Tongue (tissue), 2 donors: ENCODE data around the gene CELF5. TPM values are rescaled to one million over a fixed set of nuclear protein-coding genes. Genes with fewer than 3 reads are reported as not detected.
"Not testable (repeated sequence)": the region's sequence is repeated elsewhere in the genome, so short reads cannot be mapped to it uniquely, and the experiment has no call there.

Source experiments
- DNase-seq: peaks from one replicate; pipeline ENCODE4 v3.0.0-alpha.2; 2015
- total RNA-seq: library from RNA; depleted of rRNA; stranded (reverse); fragments of >200 nt; gene quantifications from one replicate; pipeline ENCODE4 v1.2.3, GENCODE V29; 2014

The CELF5 gene
- total RNA-seq, 1 donor from 2014 or later = 0.10 TPM

- no peak for DNase-seq
Observed at GRCh38 chr19:3292958-3293529, 68.6 kb downstream of the CELF5 start.

- no peak for DNase-seq
Observed at GRCh38 chr19:3293560-3293959, 69.1 kb downstream of the CELF5 start.

GRCh38 chr19:3294080-3294850 is 69.8 kb downstream of the CELF5 start:
- no peak for DNase-seq

GRCh38 chr19:3295581-3295980 is 71.1 kb downstream of the CELF5 start:
- no peak for DNase-seq

- DNase-seq = no peak
Observed at GRCh38 chr19:3296034-3296433, 71.6 kb downstream of the CELF5 start.

- DNase-seq = no peak
Observed at GRCh38 chr19:3296446-3296845, 72.0 kb downstream of the CELF5 start.

- DNase-seq = no peak
Observed at GRCh38 chr19:3298853-3299449, 74.5 kb downstream of the CELF5 start.

GRCh38 chr19:3300566-3300965 is 76.1 kb downstream of the CELF5 start:
- not testable (repeated sequence) for DNase-seq

GRCh38 chr19:3302755-3303154 is 78.3 kb downstream of the CELF5 start:
- DNase-seq = no peak

GRCh38 chr19:3304871-3305423 is 80.5 kb downstream of the CELF5 start:
- DNase-seq = peak; percentile 87

- DNase-seq = no peak
Observed at GRCh38 chr19:3309724-3310123, 85.3 kb downstream of the CELF5 start.

- DNase-seq = no peak
Observed at GRCh38 chr19:3310280-3310679, 85.8 kb downstream of the CELF5 start.

GRCh38 chr19:3310711-3311110 is 86.2 kb downstream of the CELF5 start:
- DNase-seq = no peak

GRCh38 chr19:3313199-3313575 is 88.7 kb downstream of the CELF5 start:
- no peak for DNase-seq

GRCh38 chr19:3314962-3315675 is 90.7 kb downstream of the CELF5 start:
- DNase-seq = no peak

- no peak for DNase-seq
Observed at GRCh38 chr19:3315676-3315973, 91.2 kb downstream of the CELF5 start.

GRCh38 chr19:3316132-3316648 is 91.7 kb downstream of the CELF5 start:
- no peak for DNase-seq

GRCh38 chr19:3316659-3317207 is 92.3 kb downstream of the CELF5 start:
- DNase-seq = no peak

- DNase-seq = no peak
Observed at GRCh38 chr19:3319643-3320353, 95.3 kb downstream of the CELF5 start.

- DNase-seq = no peak
Observed at GRCh38 chr19:3320354-3320670, 95.9 kb downstream of the CELF5 start.

GRCh38 chr19:3320853-3321252 is 96.4 kb downstream of the CELF5 start:
- DNase-seq = no peak

GRCh38 chr19:3321696-3322095 is 97.2 kb downstream of the CELF5 start:
- DNase-seq = no peak
